IPS-20b (cell line): ENCODE results near the gene WDR5.
"Not testable (repeated sequence)": the region's sequence is repeated elsewhere in the genome, so short reads cannot be mapped to it uniquely, and the experiment has no call there.

Experiments
- H3K27ac ChIP-seq: one replicate; pipeline ENCODE4 v1.5.1; 2013; ENCODE audit warnings: low read length
- H3K27me3 ChIP-seq: 2 replicates; pipeline ENCODE4 v1.6.1; 2013; ENCODE audit warnings: mild to moderate bottlenecking, low read length, inconsistent platforms; ENCODE audit not compliant: insufficient read depth
- H3K36me3 ChIP-seq: 2 replicates; pipeline ENCODE4 v1.6.1; 2013; ENCODE audit warnings: low read depth, mild to moderate bottlenecking, inconsistent platforms, low read length, moderate library complexity; ENCODE audit not compliant: insufficient read depth
- H3K4me1 ChIP-seq: 2 replicates; pipeline ENCODE4 v1.6.1; 2013; ENCODE audit warnings: mild to moderate bottlenecking, control low read depth, inconsistent platforms, low read length, moderate library complexity; ENCODE audit not compliant: insufficient read depth
- H3K4me3 ChIP-seq: 2 replicates; pipeline ENCODE4 v1.5.1; 2013; ENCODE audit warnings: mild to moderate bottlenecking, low read length, inconsistent platforms
- H3K9ac ChIP-seq: 2 replicates; pipeline ENCODE4 v1.6.1; 2013; ENCODE audit warnings: low read depth, mild to moderate bottlenecking, inconsistent platforms, low read length, moderate library complexity
- H3K9me3 ChIP-seq: 2 replicates; pipeline ENCODE4 v1.6.1; 2013; ENCODE audit warnings: mild to moderate bottlenecking, low read depth, low read length, inconsistent platforms; ENCODE audit not compliant: insufficient read depth

Gene WDR5

GRCh38 chr9:134135343-134136117 is at the start of gene WDR5:
Gene WDR5, plus strand, starts transcription at chr9:134136082. Its CDS starts 3,796 bp downstream, at chr9:134139878.
- H3K4me1 ChIP-seq: peaks cover 25% of the 10 kb centered on the region
- peaks cover 30% of the 10 kb centered on the region for H3K36me3 ChIP-seq
- H3K9me3 ChIP-seq: no peaks in the 10 kb centered on the region
- peak within 1 kb of the TSS; percentile 86 for H3K27ac ChIP-seq
- peak within 1 kb of the TSS; percentile 91 for H3K4me3 ChIP-seq
- peak within 1 kb of the TSS; percentile 95 for H3K9ac ChIP-seq
- no peaks in the 10 kb centered on the region for H3K27me3 ChIP-seq

- Histone ChIP-seq H3K9ac (no peak overlapping the region), H3K9me3 (no peaks in the 10 kb centered on the region), H3K4me1 (no peaks in the 10 kb centered on the region), H3K27me3 (no peaks in the 10 kb centered on the region), H3K27ac (no peak overlapping the region), H3K4me3 (no peak overlapping the region), H3K36me3 (no peaks in the 10 kb centered on the region)
These were observed 47.7 kb upstream of the WDR5 start for GRCh38 chr9:134088063-134088725.

DNA sequence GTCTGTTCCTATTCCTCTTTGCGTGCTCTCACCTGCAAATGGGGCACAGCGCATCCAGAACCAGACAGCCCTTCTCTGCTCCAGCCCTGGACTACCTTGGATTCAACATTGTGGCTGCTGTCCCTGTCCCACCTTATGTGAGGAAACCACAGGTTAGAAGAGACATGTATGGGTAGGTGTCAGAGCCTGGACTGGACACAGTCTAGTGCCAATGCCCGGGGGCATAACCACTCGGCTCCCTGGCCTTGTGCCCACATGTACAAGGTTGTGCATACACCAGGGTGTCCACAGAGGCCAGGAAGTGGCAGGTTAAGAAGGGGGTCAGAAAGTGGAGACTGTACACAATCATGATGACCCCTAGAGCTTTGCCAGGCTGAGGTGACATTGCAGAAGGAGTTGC is 45.9 kb upstream of the WDR5 start:
- Histone ChIP-seq H3K36me3 (no peaks in the 10 kb centered on the region), H3K4me1 (no peaks in the 10 kb centered on the region), H3K27me3 (no peaks in the 10 kb centered on the region), H3K27ac (no peak overlapping the region), H3K9me3 (no peaks in the 10 kb centered on the region), H3K4me3 (no peak overlapping the region), H3K9ac (no peak overlapping the region)

- no peak overlapping the region for H3K4me3 ChIP-seq
- H3K4me1 ChIP-seq: no peaks in the 10 kb centered on the region
- no peaks in the 10 kb centered on the region for H3K36me3 ChIP-seq
- 0 out of 2 replicates have a peak, but pooled peaks cover 2% of the 10 kb centered on the region for H3K9me3 ChIP-seq
- no peaks in the 10 kb centered on the region; the same call in 1 of the 2 replicates for H3K27me3 ChIP-seq
- H3K9ac ChIP-seq: no peak overlapping the region
- H3K27ac ChIP-seq: no peak overlapping the region
These were observed 36.6 kb upstream of the WDR5 start for GRCh38 chr9:134099123-134099761.

GRCh38 chr9:134100040-134100439 is 35.8 kb upstream of the WDR5 start:
- Histone ChIP-seq H3K27me3 (no peaks in the 10 kb centered on the region; the same call in 1 of the 2 replicates), H3K27ac (no peak overlapping the region), H3K9me3 (peaks cover 2% of the 10 kb centered on the region; the same call in 1 of the 2 replicates), H3K36me3 (no peaks in the 10 kb centered on the region), H3K4me3 (no peak overlapping the region), H3K9ac (no peak overlapping the region), H3K4me1 (no peaks in the 10 kb centered on the region)

GRCh38 chr9:134101133-134101532 is 34.7 kb upstream of the WDR5 start:
- not testable (repeated sequence) for H3K9ac ChIP-seq, H3K36me3 ChIP-seq, H3K27me3 ChIP-seq, H3K9me3 ChIP-seq, H3K4me1 ChIP-seq, H3K27ac ChIP-seq, H3K4me3 ChIP-seq

DNA sequence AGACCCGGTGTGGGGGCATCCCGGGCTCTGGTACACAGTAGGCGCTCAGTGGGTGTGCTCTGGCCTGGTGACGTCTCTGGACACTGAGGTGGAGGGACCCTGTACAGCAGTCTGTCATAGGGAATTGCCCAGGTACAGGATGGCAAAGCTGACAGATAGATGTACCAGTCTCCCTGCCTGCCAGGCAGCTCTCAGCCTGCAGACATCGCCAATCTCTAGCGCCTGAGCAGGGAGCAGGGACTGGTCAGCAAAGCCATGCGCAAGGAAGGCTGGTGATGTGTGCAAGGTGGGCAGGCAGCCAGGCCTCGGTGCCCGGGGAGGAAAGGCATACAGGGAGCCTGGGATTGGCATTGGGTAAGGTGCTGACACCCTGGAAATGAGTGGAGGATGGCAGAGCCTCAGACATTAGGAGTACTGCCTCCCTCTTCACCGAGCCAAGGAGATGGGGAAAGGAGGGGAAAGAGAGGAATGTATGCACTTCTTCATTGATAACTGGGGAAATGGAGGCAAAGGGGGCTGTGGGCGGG is 34.2 kb upstream of the WDR5 start:
- Histone ChIP-seq H3K27me3 (no peaks in the 10 kb centered on the region; the same call in 1 of the 2 replicates), H3K9ac (no peak overlapping the region)

DNA sequence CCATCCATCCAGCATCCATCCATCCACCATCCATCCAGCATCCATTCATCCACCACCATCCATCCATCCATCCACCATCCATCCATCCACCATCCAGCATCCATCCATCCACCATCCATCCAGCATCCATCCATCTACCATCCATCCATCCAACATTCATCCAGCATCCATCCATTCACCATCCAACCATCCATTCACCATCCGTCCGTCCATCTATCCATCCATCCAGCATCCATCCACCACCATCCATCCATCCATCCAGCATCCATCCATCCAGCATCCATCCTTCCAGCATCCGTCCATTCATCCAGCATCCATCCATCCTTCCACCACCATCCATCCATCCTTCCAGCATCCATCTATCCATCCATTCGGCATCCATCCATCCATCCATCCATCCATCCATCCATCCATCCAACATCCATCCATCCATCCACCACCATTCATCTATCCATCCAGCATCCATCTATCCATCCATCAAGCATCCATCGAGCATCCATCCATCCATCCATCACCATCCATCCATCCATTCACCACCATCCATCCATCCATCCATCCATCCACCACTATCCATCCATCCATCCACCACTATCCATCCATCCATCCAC is 32.4 kb upstream of the WDR5 start:
- H3K9ac ChIP-seq: no peak overlapping the region
- H3K27ac ChIP-seq: no peak overlapping the region
- H3K4me3 ChIP-seq: no peak overlapping the region
- H3K4me1 ChIP-seq: no peaks in the 10 kb centered on the region
- H3K36me3 ChIP-seq: no peaks in the 10 kb centered on the region
- peaks cover 2% of the 10 kb centered on the region; the same call in 1 of the 2 replicates for H3K9me3 ChIP-seq
- H3K27me3 ChIP-seq: no peaks in the 10 kb centered on the region; the same call in 1 of the 2 replicates

More for the DNA sequence above, 34.2 kb upstream of the WDR5 start:
- Histone ChIP-seq H3K9me3 (peaks cover 2% of the 10 kb centered on the region; the same call in 1 of the 2 replicates), H3K27ac (no peak overlapping the region), H3K4me3 (no peak overlapping the region), H3K36me3 (no peaks in the 10 kb centered on the region), H3K4me1 (no peaks in the 10 kb centered on the region)

GRCh38 chr9:134111064-134111463 is 24.8 kb upstream of the WDR5 start:
- H3K4me3 ChIP-seq: no peak overlapping the region
- no peak overlapping the region for H3K27ac ChIP-seq
- H3K27me3 ChIP-seq: no peaks in the 10 kb centered on the region
- no peaks in the 10 kb centered on the region for H3K4me1 ChIP-seq
- H3K36me3 ChIP-seq: no peaks in the 10 kb centered on the region
- H3K9ac ChIP-seq: no peak overlapping the region
- H3K9me3 ChIP-seq: no peaks in the 10 kb centered on the region

DNA sequence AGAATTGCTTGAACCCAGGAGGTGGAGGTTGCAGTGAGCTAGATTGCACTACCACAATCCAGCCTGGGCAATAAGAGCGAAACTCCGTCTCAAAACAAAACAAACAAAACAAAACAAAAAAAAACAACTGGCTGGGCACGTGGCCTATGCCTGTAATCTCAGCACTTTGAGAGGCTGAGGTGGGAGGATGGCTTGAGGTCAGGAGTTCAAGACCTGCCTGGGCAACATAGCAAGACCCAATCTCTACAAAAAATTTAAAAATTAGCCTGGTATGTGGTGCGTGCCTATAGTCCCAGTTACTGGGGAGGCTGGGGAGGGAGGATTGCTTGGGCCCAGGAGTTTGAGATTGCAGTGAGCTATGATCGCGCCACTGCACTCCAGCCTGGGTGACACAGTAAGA is 23.3 kb upstream of the WDR5 start:
- H3K36me3 ChIP-seq: no peaks in the 10 kb centered on the region

DNA sequence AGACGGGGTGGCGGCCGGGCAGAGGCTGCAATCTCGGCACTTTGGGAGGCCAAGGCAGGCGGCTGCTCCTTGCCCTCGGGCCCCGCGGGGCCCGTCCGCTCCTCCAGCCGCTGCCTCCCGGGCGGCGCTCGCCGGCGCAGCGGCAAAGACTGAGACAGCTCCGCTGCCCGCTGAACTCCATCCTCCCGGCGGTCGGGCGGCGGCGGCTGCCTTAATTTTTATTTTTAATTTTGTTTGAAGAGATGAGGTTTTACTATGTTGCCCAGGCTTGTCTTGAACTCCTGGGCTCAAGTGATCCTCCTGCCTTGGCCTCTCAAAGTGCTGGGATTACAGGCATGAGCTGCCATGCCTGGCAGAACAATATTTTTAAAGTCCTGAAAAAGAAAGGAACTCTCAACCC is 16.9 kb upstream of the WDR5 start:
- H3K27me3 ChIP-seq, H3K4me3 ChIP-seq, H3K4me1 ChIP-seq, H3K9ac ChIP-seq, H3K27ac ChIP-seq, H3K9me3 ChIP-seq, H3K36me3 ChIP-seq: not testable (repeated sequence)

More for the DNA sequence above, 23.3 kb upstream of the WDR5 start:
- Histone ChIP-seq H3K4me1 (no peaks in the 10 kb centered on the region), H3K9ac (no peak overlapping the region), H3K27ac (no peak overlapping the region), H3K27me3 (no peaks in the 10 kb centered on the region), H3K9me3 (no peaks in the 10 kb centered on the region), H3K4me3 (no peak overlapping the region)
